Endothelial cell of umbilical vein (primary cell): ENCODE data around the gene GRM6. TPM values are rescaled to one million over a fixed set of nuclear protein-coding genes. Genes with fewer than 3 reads are reported as not detected.

Experiments
- BruUV-seq: library from RNA; stranded (reverse); fragments of 400-500 nt; replicated peaks from 2 replicates; lab custom pipeline; 2021; lab: Mats Ljungman, UMichigan
- CTCF ChIA-PET: fragments of 300-600, 350-600 bp; sonication (Branson Sonifier 250); formaldehyde crosslinking; loops from one replicate; lab custom pipeline; 2021; ENCODE audit warnings: antibody characterized with exemption, inconsistent platforms; lab: Charles Lee
- POLR2A ChIA-PET: fragments of 300-600, 350-600 bp; sonication (Branson Sonifier 250); formaldehyde crosslinking; loops from one replicate; lab custom pipeline; 2021; ENCODE audit warnings: antibody characterized with exemption, inconsistent platforms; lab: Charles Lee
- DNase-seq: peaks from one replicate; pipeline ENCODE4 v3.0.0-alpha.2; 2011; ENCODE audit warnings: low read depth, low spot score
- FAIRE-seq: peaks from 2 replicates; lab custom pipeline; 2011; peaks lifted over from hg19 to GRCh38; lab: Jason Lieb, UNC
- H2AFZ ChIP-seq: 2 replicates; pipeline ENCODE4 v1.6.0; 2012; ENCODE audit warnings: low read depth, low read length, control low read depth, inconsistent platforms
- H3K27ac ChIP-seq: 2 replicates; pipeline ENCODE4 v1.5.1; 2011; ENCODE audit warnings: low read depth, mild to moderate bottlenecking, control low read depth, low read length, moderate library complexity; ENCODE audit not compliant: insufficient read depth
- H3K27me3 ChIP-seq, 2 experiments: 2 replicates each; pipeline versions ENCODE4 v1.6.0 to v1.6.1; 2011; ENCODE audit warnings: low read length in 2 of 2, mixed read lengths in 1 of 2; ENCODE audit not compliant: control insufficient read depth in 2 of 2, insufficient read depth in 2 of 2
- H3K36me3 ChIP-seq, 2 experiments: 2 replicates in 1 of 2; 3 replicates in 1 of 2; pipeline ENCODE4 v1.5.1; 2011; ENCODE audit warnings: low read length in 2 of 2, mild to moderate bottlenecking in 1 of 2, moderate library complexity in 1 of 2; ENCODE audit not compliant: control insufficient read depth in 2 of 2, insufficient read depth in 2 of 2; ENCODE audit errors: extremely low read depth in 1 of 2
- H3K4me1 ChIP-seq: 3 replicates; pipeline ENCODE4 v1.5.1; 2011; ENCODE audit warnings: mild to moderate bottlenecking, low read length; ENCODE audit not compliant: control insufficient read depth, insufficient read depth; ENCODE audit errors: extremely low read depth
- H3K4me2 ChIP-seq: 2 replicates; pipeline ENCODE4 v1.6.1; 2011; ENCODE audit warnings: low read length, control low read depth, mixed read lengths; ENCODE audit not compliant: insufficient read depth
- H3K4me3 ChIP-seq, 3 experiments: fragments of 200-600 bp in 1 of 3; sonication (generic), shearing (Covaris generic) in 1 of 3; replicated peaks in 1 of 3; 2 replicates each; pipeline ENCODE4 v1.5.1; 2011 to 2016; ENCODE audit warnings: control low read depth in 3 of 3, low read length in 3 of 3, mild to moderate bottlenecking in 2 of 3, inconsistent platforms in 1 of 3, low read depth in 1 of 3, moderate library complexity in 1 of 3; ENCODE audit not compliant: insufficient read depth in 1 of 3
- H3K79me2 ChIP-seq: 2 replicates; pipeline ENCODE4 v1.6.0; 2012; ENCODE audit warnings: low read length, inconsistent platforms; ENCODE audit not compliant: control insufficient read depth, insufficient read depth
- H3K9ac ChIP-seq: replicated peaks from 2 replicates; pipeline ENCODE3; 2011; ENCODE audit warnings: low read length, control low read depth; ENCODE audit not compliant: insufficient read depth; ENCODE audit errors: extremely low read depth
- H3K9me1 ChIP-seq: replicated peaks from 3 replicates; pipeline ENCODE4 v1.6.0; 2011; ENCODE audit warnings: mild to moderate bottlenecking, low read length; ENCODE audit not compliant: control insufficient read depth, insufficient read depth; ENCODE audit errors: extremely low read depth
- H3K9me3 ChIP-seq: replicated peaks from 2 replicates; pipeline ENCODE4 v1.5.1; 2012; ENCODE audit warnings: low read length, inconsistent platforms; ENCODE audit not compliant: control insufficient read depth, insufficient read depth
- H4K20me1 ChIP-seq: replicated peaks from 2 replicates; pipeline ENCODE3; 2011; ENCODE audit warnings: mild to moderate bottlenecking, low read length; ENCODE audit not compliant: control insufficient read depth, insufficient read depth; ENCODE audit errors: extremely low read depth
- CTCF ChIP-seq, 2 donors: IDR thresholded peaks; 1 replicate in 1 of 2; 2 replicates in 1 of 2; pipeline ENCODE4 v1.5.1; 2011; ENCODE audit warnings: low read length in 2 of 2, mild to moderate bottlenecking in 2 of 2, moderate library complexity in 2 of 2, control low read depth in 1 of 2, inconsistent platforms in 1 of 2, low read depth in 1 of 2; ENCODE audit not compliant: insufficient read depth in 1 of 2; ENCODE audit errors: extremely low read depth in 1 of 2
- FOS ChIP-seq: IDR thresholded peaks from 2 replicates; pipeline ENCODE4 v1.6.1; 2011; ENCODE audit warnings: mild to moderate bottlenecking, low read length, moderate library complexity, borderline replicate concordance; ENCODE audit not compliant: insufficient read depth
- GATA2 ChIP-seq: IDR thresholded peaks from 2 replicates; pipeline ENCODE4 v1.7.0; 2011; ENCODE audit warnings: low read depth, mild to moderate bottlenecking, moderate library complexity, mixed read lengths, low read length; ENCODE audit not compliant: insufficient read length, insufficient read depth
- JUN ChIP-seq: IDR thresholded peaks from 2 replicates; pipeline ENCODE4 v1.6.1; 2011; ENCODE audit warnings: borderline replicate concordance, low read depth; ENCODE audit not compliant: insufficient read length, insufficient read depth
- MAX ChIP-seq: IDR thresholded peaks from 2 replicates; pipeline ENCODE4 v1.6.1; 2011; ENCODE audit not compliant: insufficient read depth, insufficient read length
- POLR2AphosphoS5 ChIP-seq: IDR thresholded peaks from 2 replicates; pipeline ENCODE4 v1.6.1; 2012; ENCODE audit warnings: low read depth, mild to moderate bottlenecking, control low read depth, low read length, moderate library complexity; ENCODE audit not compliant: insufficient read depth
- dilution Hi-C: fragments of 300-500 bp; cut with MboI; formaldehyde crosslinking; loops from one replicate; pipeline ENCODE4 v1.15.0; 2019; ENCODE audit warnings: low sequenced_read_pairs; ENCODE audit not compliant: extremely low pct_ligation_motif_present
- intact Hi-C: fragments of 100-400 bp; cut with micrococcal nuclease; formaldehyde crosslinking; loops from one replicate; pipeline ENCODE4 v1.10.0; 2022
- polyA plus RNA-seq, 4 experiments: library from polyadenylated mRNA; depleted of rRNA in 3 of 4; stranded (reverse) in 3 of 4; unstranded in 1 of 4; fragments of >200 nt; gene quantifications; 2 replicates each; pipeline versions ENCODE4 v1.2.1 to v1.2.3, GENCODE V29; 2011 to 2012; ENCODE audit warnings: missing spikeins in 1 of 4
- total RNA-seq: library from RNA; stranded (reverse); gene quantifications from 2 replicates; pipeline ENCODE4 v1.2.3, GENCODE V29; 2021

Gene GRM6
- total and polyA plus RNA-seq, 2 donors (not counting 3 experiments of a cell fraction or from before 2014, with no cell fraction given), result not detected

DNA sequence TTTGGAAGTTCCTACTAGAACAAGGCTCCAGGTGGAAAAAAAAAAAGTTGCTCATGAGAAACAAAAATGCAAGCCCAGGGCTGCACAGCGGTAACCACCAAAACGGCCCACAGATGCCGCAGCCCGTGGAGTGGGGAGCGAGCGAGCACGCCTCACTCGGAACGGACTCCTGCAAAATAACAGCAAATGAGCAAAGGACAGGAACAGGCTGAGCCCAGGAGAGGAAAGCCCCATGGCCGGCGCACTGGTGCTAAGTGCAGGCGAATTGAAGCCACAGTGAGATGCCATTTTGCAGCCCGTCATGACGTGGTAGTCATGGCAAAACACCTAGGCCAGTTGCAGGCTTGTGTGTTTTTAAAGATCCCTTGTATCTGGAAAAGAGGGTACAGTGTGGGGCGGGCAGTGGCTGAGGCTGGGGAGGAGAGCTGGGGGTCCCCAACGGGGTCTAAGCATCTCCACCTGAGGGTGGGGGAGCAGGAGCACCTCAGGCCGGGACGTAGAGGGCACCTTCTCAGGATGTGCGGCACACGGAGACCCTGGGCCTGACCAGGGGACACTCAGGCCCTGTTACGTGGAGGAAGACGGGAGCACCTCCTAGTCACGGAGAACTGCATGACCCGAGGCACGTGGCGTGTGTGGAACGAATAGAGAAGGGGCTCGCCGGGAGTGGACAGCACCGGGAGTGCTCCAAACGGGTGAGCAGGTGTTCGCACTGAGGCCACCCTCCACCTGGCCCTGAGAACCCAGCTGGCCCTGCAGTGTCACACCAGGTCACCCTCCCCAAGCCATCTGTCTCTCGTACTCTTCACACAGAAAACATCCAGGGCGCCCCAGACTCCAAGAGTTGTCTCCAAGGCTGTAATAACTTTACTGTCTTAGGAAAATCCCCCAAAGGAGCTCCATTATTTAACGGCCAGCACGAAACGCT lies 10.7 kb downstream of the GRM6 start:
- no peak overlapping the region for H3K4me2 ChIP-seq
- CTCF ChIA-PET, result no interaction called here
- dilution Hi-C loops, result no loop called here
- BruUV-seq, result no TSS peak
- DNase-seq (no peak), FAIRE-seq (no peak)
- no peak overlapping the region for H2AFZ ChIP-seq
- no peaks in the 10 kb centered on the region for H3K79me2 ChIP-seq
- POLR2A ChIA-PET, result no interaction called here
- no peak for TF ChIP-seq FOS
- TF ChIP-seq CTCF (IDR thresholded peaks at IDR 0.05; ENCODE audit: extremely low read depth in 1 of 2, insufficient read depth in 1 of 2, low read depth in 1 of 2, low read length in 2 of 2), result no peak
- no peak for TF ChIP-seq POLR2AphosphoS5
- TF ChIP-seq MAX, result no peak
- TF ChIP-seq JUN, result no peak
- TF ChIP-seq GATA2, result no peak
- peaks cover 5% of the 10 kb centered on the region for H3K9me3 ChIP-seq
- intact Hi-C loops, result no loop called here
- H3K9ac ChIP-seq, result no peak overlapping the region
- no peaks in the 10 kb centered on the region for H3K4me1 ChIP-seq
- no peak overlapping the region for H3K4me3 ChIP-seq
- no peaks in the 10 kb centered on the region for H4K20me1 ChIP-seq
- no peaks in the 10 kb centered on the region for H3K9me1 ChIP-seq
- no peaks in the 10 kb centered on the region for H3K27me3 ChIP-seq
- H3K36me3 ChIP-seq, result no peaks in the 10 kb centered on the region
- no peak overlapping the region for H3K27ac ChIP-seq
